ENCODE data around the gene ANKRD52.

GRCh38 chr12:56300644-56301464 is 42.7 kb upstream of the ANKRD52 start:
- peak; percentile 47 for TF ChIP-seq YY1 (IDR thresholded peaks at IDR 0.05)
- TF ChIP-seq, protein P1, sequence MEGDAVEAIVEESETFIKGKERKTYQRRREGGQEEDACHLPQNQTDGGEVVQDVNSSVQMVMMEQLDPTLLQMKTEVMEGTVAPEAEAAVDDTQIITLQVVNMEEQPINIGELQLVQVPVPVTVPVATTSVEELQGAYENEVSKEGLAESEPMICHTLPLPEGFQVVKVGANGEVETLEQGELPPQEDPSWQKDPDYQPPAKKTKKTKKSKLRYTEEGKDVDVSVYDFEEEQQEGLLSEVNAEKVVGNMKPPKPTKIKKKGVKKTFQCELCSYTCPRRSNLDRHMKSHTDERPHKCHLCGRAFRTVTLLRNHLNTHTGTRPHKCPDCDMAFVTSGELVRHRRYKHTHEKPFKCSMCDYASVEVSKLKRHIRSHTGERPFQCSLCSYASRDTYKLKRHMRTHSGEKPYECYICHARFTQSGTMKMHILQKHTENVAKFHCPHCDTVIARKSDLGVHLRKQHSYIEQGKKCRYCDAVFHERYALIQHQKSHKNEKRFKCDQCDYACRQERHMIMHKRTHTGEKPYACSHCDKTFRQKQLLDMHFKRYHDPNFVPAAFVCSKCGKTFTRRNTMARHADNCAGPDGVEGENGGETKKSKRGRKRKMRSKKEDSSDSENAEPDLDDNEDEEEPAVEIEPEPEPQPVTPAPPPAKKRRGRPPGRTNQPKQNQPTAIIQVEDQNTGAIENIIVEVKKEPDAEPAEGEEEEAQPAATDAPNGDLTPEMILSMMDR (IDR thresholded peaks at IDR 0.05; ENCODE audit: low read depth, low read length, missing input control): no peak
- TF ChIP-seq RXRA (IDR thresholded peaks at IDR 0.05): no peak
- no peak for TF ChIP-seq REST (IDR thresholded peaks at IDR 0.05)

All from liver (tissue), 3 donors.